Measurements from ENCODE around the gene ST7.

The ST7 gene

GRCh38 chr7:117247809-117248208, 294.5 kb downstream of the ST7 start:
- Histone ChIP-seq H3K27me3 (no peaks in the 10 kb centered on the region), H3K9me3 (replicated peaks in 1 of 11) (peaks cover 4 to 18% (median 11%) of the 10 kb centered on the region in 11 experiments; a peak in 13 of 22 replicates), H3K27ac (no peak overlapping the region), H3K9ac (no peak overlapping the region), H4K20me1 (no peaks in the 10 kb centered on the region), H3K36me3 (no peaks in the 10 kb centered on the region), H3K4me1 (peaks cover 0 to 4% (median 0%) of the 10 kb centered on the region in 10 experiments; a peak in 1 of 20 replicates), H3K4me2 (no peak overlapping the region), H3K4me3 (no peak overlapping the region)
- TF ChIP-seq Cebpa-rat (IDR thresholded peaks at IDR 0.05) = no peak

- TF ChIP-seq Cebpa-rat (IDR thresholded peaks at IDR 0.05) = no peak
- Histone ChIP-seq H3K27me3 (no peaks in the 10 kb centered on the region), H3K4me3 (no peak overlapping the region), H3K9me3 (replicated peaks in 1 of 11) (peaks cover 4 to 18% (median 11%) of the 10 kb centered on the region in 11 experiments; a peak in 13 of 22 replicates), H3K9ac (no peak overlapping the region), H3K27ac (no peak overlapping the region), H4K20me1 (no peaks in the 10 kb centered on the region), H3K4me1 (no peaks in the 10 kb centered on the region), H3K36me3 (no peaks in the 10 kb centered on the region), H3K4me2 (no peak overlapping the region)
Measured at GRCh38 chr7:117248829-117249228, 295.5 kb downstream of the ST7 start.

GRCh38 chr7:117249696-117250095, 296.4 kb downstream of the ST7 start:
- H3K27me3 ChIP-seq = no peaks in the 10 kb centered on the region
- H3K9ac ChIP-seq = no peak overlapping the region
- H3K4me1 ChIP-seq = no peaks in the 10 kb centered on the region
- TF ChIP-seq Cebpa-rat (IDR thresholded peaks at IDR 0.05) = no peak
- H3K9me3 ChIP-seq (replicated peaks in 1 of 11) = peaks cover under 1 to 14% (median 8%) of the 10 kb centered on the region in 11 experiments; a peak in 13 of 22 replicates
- H3K36me3 ChIP-seq = no peaks in the 10 kb centered on the region
- no peak overlapping the region for H3K4me3 ChIP-seq
- no peak overlapping the region for H3K4me2 ChIP-seq
- H4K20me1 ChIP-seq = no peaks in the 10 kb centered on the region
- no peak overlapping the region for H3K27ac ChIP-seq

DNA sequence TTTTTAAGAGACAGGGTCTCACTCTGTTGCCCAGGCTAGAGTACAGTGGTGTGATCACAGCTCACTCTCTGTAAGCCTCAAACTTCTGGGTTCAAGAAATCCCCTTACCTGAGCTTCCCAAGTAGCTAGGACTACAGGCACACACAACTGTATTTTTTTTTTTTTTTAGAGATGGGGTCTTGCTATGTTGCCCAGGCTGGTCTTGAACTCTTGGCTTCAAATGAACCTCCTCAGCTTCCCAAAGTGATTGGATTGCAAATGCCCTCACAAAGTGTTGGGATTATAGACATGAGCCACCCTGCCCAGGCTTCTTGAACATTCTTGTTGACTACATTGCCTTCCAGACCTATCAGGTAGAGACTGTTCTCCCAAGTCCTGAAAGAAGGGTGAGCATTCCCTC, 296.9 kb downstream of the ST7 start:
- Histone ChIP-seq H3K36me3 (no peaks in the 10 kb centered on the region), H3K9me3 (replicated peaks in 1 of 11) (peaks cover 0 to 10% (median 6%) of the 10 kb centered on the region in 11 experiments; a peak in 9 of 22 replicates), H3K27ac (no peak overlapping the region), H3K4me2 (no peak overlapping the region), H3K27me3 (no peaks in the 10 kb centered on the region), H3K4me3 (no peak overlapping the region), H3K4me1 (no peaks in the 10 kb centered on the region), H3K9ac (no peak overlapping the region), H4K20me1 (no peaks in the 10 kb centered on the region)
- TF ChIP-seq Cebpa-rat (IDR thresholded peaks at IDR 0.05) = no peak

- peaks cover 0 to 4% (median 2%) of the 10 kb centered on the region in 11 experiments; a peak in 8 of 22 replicates for H3K9me3 ChIP-seq (replicated peaks in 1 of 11)
- H3K4me2 ChIP-seq = no peak overlapping the region
- TF ChIP-seq Cebpa-rat (IDR thresholded peaks at IDR 0.05) = no peak
- H4K20me1 ChIP-seq = no peaks in the 10 kb centered on the region
- no peaks in the 10 kb centered on the region for H3K27me3 ChIP-seq
- H3K4me1 ChIP-seq = no peaks in the 10 kb centered on the region
- no peaks in the 10 kb centered on the region for H3K36me3 ChIP-seq
- H3K9ac ChIP-seq = no peak overlapping the region
- no peak overlapping the region for H3K27ac ChIP-seq
- no peak overlapping the region for H3K4me3 ChIP-seq
Measured at GRCh38 chr7:117250801-117251200, 297.5 kb downstream of the ST7 start.

GRCh38 chr7:117251687-117252086, 298.4 kb downstream of the ST7 start:
- H3K9me3 ChIP-seq (replicated peaks in 1 of 11) = no peaks in the 10 kb centered on the region
- H3K27me3 ChIP-seq = no peaks in the 10 kb centered on the region
- H3K36me3 ChIP-seq = no peaks in the 10 kb centered on the region
- H3K9ac ChIP-seq = no peak overlapping the region
- 0 out of 20 replicates have a peak, but pooled peaks cover 0 to under 1% (median 0%) of the 10 kb centered on the region in 10 experiments for H3K4me1 ChIP-seq
- H3K4me3 ChIP-seq = no peak overlapping the region
- H4K20me1 ChIP-seq = no peaks in the 10 kb centered on the region
- no peak overlapping the region for H3K4me2 ChIP-seq
- no peak overlapping the region for H3K27ac ChIP-seq
- TF ChIP-seq Cebpa-rat (IDR thresholded peaks at IDR 0.05) = no peak

- Histone ChIP-seq H3K9me3 (replicated peaks in 1 of 11) (no peaks in the 10 kb centered on the region), H3K4me2 (no peak overlapping the region), H3K4me3 (no peak overlapping the region), H3K4me1 (0 out of 20 replicates have a peak, but pooled peaks cover 0 to 5% (median 0%) of the 10 kb centered on the region in 10 experiments), H3K27ac (no peak overlapping the region), H3K27me3 (no peaks in the 10 kb centered on the region), H4K20me1 (no peaks in the 10 kb centered on the region), H3K9ac (no peak overlapping the region), H3K36me3 (no peaks in the 10 kb centered on the region)
- no peak for TF ChIP-seq Cebpa-rat (IDR thresholded peaks at IDR 0.05)
Measured at GRCh38 chr7:117259615-117260014, 306.3 kb downstream of the ST7 start.

GRCh38 chr7:117262546-117262945, 309.2 kb downstream of the ST7 start:
- H3K4me1 ChIP-seq = no peaks in the 10 kb centered on the region

GRCh38 chr7:117264716-117265115, 311.4 kb downstream of the ST7 start:
- Histone ChIP-seq H3K4me3 (no peak overlapping the region), H3K27ac (no peak overlapping the region), H3K27me3 (no peaks in the 10 kb centered on the region), H3K9me3 (replicated peaks in 1 of 11) (peaks cover 0 to 12% (median 4%) of the 10 kb centered on the region in 11 experiments; a peak in 10 of 22 replicates), H4K20me1 (no peaks in the 10 kb centered on the region), H3K4me1 (no peaks in the 10 kb centered on the region), H3K36me3 (no peaks in the 10 kb centered on the region), H3K4me2 (no peak overlapping the region), H3K9ac (no peak overlapping the region)
- TF ChIP-seq Cebpa-rat (IDR thresholded peaks at IDR 0.05) = no peak

More at GRCh38 chr7:117262546-117262945, 309.2 kb downstream of the ST7 start:
- Histone ChIP-seq H3K9ac (no peak overlapping the region), H3K36me3 (no peaks in the 10 kb centered on the region), H3K4me2 (no peak overlapping the region), H3K9me3 (replicated peaks in 1 of 11) (peaks cover 0 to 12% (median 4%) of the 10 kb centered on the region in 11 experiments; a peak in 10 of 22 replicates), H3K27me3 (no peaks in the 10 kb centered on the region), H3K27ac (no peak overlapping the region), H3K4me3 (no peak overlapping the region), H4K20me1 (no peaks in the 10 kb centered on the region)
- TF ChIP-seq Cebpa-rat (IDR thresholded peaks at IDR 0.05) = no peak

DNA sequence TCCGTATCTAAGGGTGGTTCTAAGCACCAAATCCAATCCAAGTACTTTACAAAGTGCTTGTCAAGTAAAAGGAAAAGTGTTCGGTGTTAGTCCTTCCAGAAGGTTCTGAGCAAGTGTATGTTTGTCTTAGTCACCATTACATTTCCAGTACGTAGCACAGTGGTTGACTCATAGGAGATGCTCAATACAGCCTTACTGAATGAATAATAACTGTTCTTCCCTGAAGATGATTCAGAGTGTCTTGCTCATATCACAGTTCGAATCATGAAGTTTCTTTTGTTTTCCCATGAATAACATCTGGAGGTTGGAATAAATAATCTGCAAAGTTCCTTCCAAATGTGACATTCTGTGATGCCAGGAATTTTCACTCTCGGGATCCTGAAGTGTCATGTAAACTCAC, 316.1 kb downstream of the ST7 start:
- H3K9me3 ChIP-seq (replicated peaks in 1 of 11) = peaks cover 0 to 12% (median 4%) of the 10 kb centered on the region in 11 experiments; a peak in 10 of 22 replicates
- no peak overlapping the region for H3K4me3 ChIP-seq
- no peak for TF ChIP-seq Cebpa-rat (IDR thresholded peaks at IDR 0.05)
- no peak overlapping the region for H3K9ac ChIP-seq
- H3K36me3 ChIP-seq = no peaks in the 10 kb centered on the region
- no peaks in the 10 kb centered on the region for H3K27me3 ChIP-seq
- H3K27ac ChIP-seq = no peak overlapping the region
- H3K4me1 ChIP-seq = no peaks in the 10 kb centered on the region
- H4K20me1 ChIP-seq = no peaks in the 10 kb centered on the region
- no peak overlapping the region for H3K4me2 ChIP-seq
